ENCODE results near the gene BRD2. TPM values are rescaled to one million over a fixed set of nuclear protein-coding genes. Genes with fewer than 3 reads are reported as not detected.

The BRD2 gene
- total RNA-seq, 1 experiment from 2014 or later: 222 TPM

GRCh38 chr6:32971581-32972352 is 3.4 kb downstream of the BRD2 start:
- CTCF ChIA-PET: interaction anchor here (0.7 to 11.8 kb wide), 22 partner anchors 9 to 696 kb away, joined by 3 to 205 read pairs (median 4); partner anchors contain the start of genes B3GALT4, HLA-DMA, PSMB9 and TAP1
- Mint-ChIP-seq H3K9me3 (no peaks in the 10 kb centered on the region), H3K27ac (peak overlapping the region; percentile 100), H3K4me3 (peak overlapping the region; percentile 98), H3K4me1 (peaks cover 32% of the 10 kb centered on the region), H3K36me3 (peaks cover 67% of the 10 kb centered on the region), H3K27me3 (ENCODE audit: low read depth) (peaks cover 4% of the 10 kb centered on the region; the same call in 1 of the 2 replicates)
- peak; percentile 99 for DNase-seq (ENCODE audit: low spot score)
- POLR2A ChIA-PET: interaction anchor here (0.6 to 7.0 kb wide), 49 partner anchors 9 to 1980 kb away, joined by 3 to 146 read pairs (median 4); partner anchors contain the start of genes ATP6V1G2, B3GALT4, CUTA and HLA-DMA
- ATAC-seq: peak; percentile 56
- TF ChIP-seq NR2C2 (CRISPR knock-in tag; IDR thresholded peaks at IDR 0.05) (no peak), GABPB1 (CRISPR knock-in tag; IDR thresholded peaks at IDR 0.05) (0 out of 2 replicates have a peak, but pooled peaks have one; percentile 26), ETV6 (CRISPR knock-in tag; IDR thresholded peaks at IDR 0.05) (peak; percentile 12; the same call in 1 of the 2 replicates), RELA (CRISPR knock-in tag; IDR thresholded peaks at IDR 0.05; ENCODE audit: borderline replicate concordance) (no peak), ZNF263 (CRISPR knock-in tag; IDR thresholded peaks at IDR 0.05; ENCODE audit: low read depth) (no peak), STAT6 (CRISPR knock-in tag; conservative IDR thresholded peaks at IDR 0.05; ENCODE audit: low read depth) (no peak), RORB (CRISPR knock-in tag; IDR thresholded peaks at IDR 0.05) (no peak), NFE2L1 (CRISPR knock-in tag; IDR thresholded peaks at IDR 0.05) (peak; percentile 79), FOXK1 (CRISPR knock-in tag; IDR thresholded peaks at IDR 0.05) (peak; percentile 60; the same call in 1 of the 2 replicates), FOXJ3 (CRISPR knock-in tag; IDR thresholded peaks at IDR 0.05; ENCODE audit: borderline replicate concordance) (no peak), ZBTB21 (CRISPR knock-in tag; IDR thresholded peaks at IDR 0.05; ENCODE audit: borderline replicate concordance) (peak; percentile 68; the same call in 1 of the 2 replicates), ZSCAN18 (CRISPR knock-in tag; IDR thresholded peaks at IDR 0.05) (no peak), ZNF232 (CRISPR knock-in tag; IDR thresholded peaks at IDR 0.05) (0 out of 2 replicates have a peak, but pooled peaks have one; percentile 46), PRDM15 (CRISPR knock-in tag; IDR thresholded peaks at IDR 0.05) (no peak), E2F5 (CRISPR knock-in tag; IDR thresholded peaks at IDR 0.05) (peak; percentile 23; the same call in 1 of the 2 replicates), ATF3 (CRISPR knock-in tag; conservative IDR thresholded peaks at IDR 0.05) (peak; percentile 58; the same call in 1 of the 2 replicates), USF1 (CRISPR knock-in tag; IDR thresholded peaks at IDR 0.05) (peak; percentile 56; the same call in 1 of the 2 replicates), E2F4 (CRISPR knock-in tag; IDR thresholded peaks at IDR 0.05; ENCODE audit: borderline replicate concordance, low read depth) (peak; percentile 50; the same call in 1 of the 2 replicates), ZNF512 (CRISPR knock-in tag; IDR thresholded peaks at IDR 0.05; ENCODE audit: borderline replicate concordance) (no peak), ZNF138 (CRISPR knock-in tag; conservative IDR thresholded peaks at IDR 0.05) (no peak), ZBTB43 (CRISPR knock-in tag; IDR thresholded peaks at IDR 0.05) (no peak)

Measured in WTC11 (cell line).